ENCODE measurements around the gene SLC25A53. TPM values are rescaled to one million over a fixed set of nuclear protein-coding genes. Genes with fewer than 3 reads are reported as not detected.

Gene SLC25A53
- total RNA-seq, 1 donor from 2014 or later, result 4.1 TPM

- TF ChIP-seq CTCF (IDR thresholded peaks at IDR 0.05), result no peak
Measured at GRCh38 chrX:104151037-104151436, 5.8 kb downstream of the SLC25A53 start.

GRCh38 chrX:104141087-104141760 lies 15.6 kb downstream of the SLC25A53 start:
- H3K9me3 Mint-ChIP-seq (ENCODE audit: unreplicated experiment), result no peaks in the 10 kb centered on the region
- DNase-seq (ENCODE audit: extremely low spot score, unreplicated experiment), result no peak
- no peak for TF ChIP-seq CTCF (IDR thresholded peaks at IDR 0.05)
- no peak overlapping the region for H3K27ac Mint-ChIP-seq (ENCODE audit: unreplicated experiment)
- no peaks in the 10 kb centered on the region for H3K4me1 Mint-ChIP-seq (ENCODE audit: unreplicated experiment)
- no peak overlapping the region for H3K4me3 Mint-ChIP-seq (ENCODE audit: unreplicated experiment)
- no peaks in the 10 kb centered on the region for H3K27me3 Mint-ChIP-seq (ENCODE audit: unreplicated experiment)
- no peaks in the 10 kb centered on the region for H3K36me3 Mint-ChIP-seq (ENCODE audit: unreplicated experiment)

More at GRCh38 chrX:104151037-104151436, 5.8 kb downstream of the SLC25A53 start:
- Mint-ChIP-seq H3K27ac (ENCODE audit: unreplicated experiment) (no peak overlapping the region), H3K4me3 (ENCODE audit: unreplicated experiment) (no peak overlapping the region), H3K36me3 (ENCODE audit: unreplicated experiment) (no peaks in the 10 kb centered on the region), H3K27me3 (ENCODE audit: unreplicated experiment) (no peaks in the 10 kb centered on the region), H3K4me1 (ENCODE audit: unreplicated experiment) (peaks cover under 1% of the 10 kb centered on the region), H3K9me3 (ENCODE audit: unreplicated experiment) (no peaks in the 10 kb centered on the region)
- no peak for DNase-seq (ENCODE audit: extremely low spot score, unreplicated experiment)

- DNase-seq (ENCODE audit: extremely low spot score, unreplicated experiment), result no peak
- H3K9me3 Mint-ChIP-seq (ENCODE audit: unreplicated experiment), result no peaks in the 10 kb centered on the region
- no peak for TF ChIP-seq CTCF (IDR thresholded peaks at IDR 0.05)
- no peaks in the 10 kb centered on the region for H3K27me3 Mint-ChIP-seq (ENCODE audit: unreplicated experiment)
- no peak overlapping the region for H3K27ac Mint-ChIP-seq (ENCODE audit: unreplicated experiment)
- H3K36me3 Mint-ChIP-seq (ENCODE audit: unreplicated experiment), result no peaks in the 10 kb centered on the region
- H3K4me1 Mint-ChIP-seq (ENCODE audit: unreplicated experiment), result peaks cover 6% of the 10 kb centered on the region
- no peak overlapping the region for H3K4me3 Mint-ChIP-seq (ENCODE audit: unreplicated experiment)
Measured at GRCh38 chrX:104137496-104137895, 19.3 kb downstream of the SLC25A53 start.

- Mint-ChIP-seq H3K27ac (ENCODE audit: unreplicated experiment) (peak overlapping the region; percentile 95), H3K4me1 (ENCODE audit: unreplicated experiment) (peaks cover 6% of the 10 kb centered on the region), H3K27me3 (ENCODE audit: unreplicated experiment) (no peaks in the 10 kb centered on the region), H3K9me3 (ENCODE audit: unreplicated experiment) (no peaks in the 10 kb centered on the region), H3K36me3 (ENCODE audit: unreplicated experiment) (no peaks in the 10 kb centered on the region), H3K4me3 (ENCODE audit: unreplicated experiment) (peak overlapping the region; percentile 83)
- DNase-seq (ENCODE audit: extremely low spot score, unreplicated experiment), result peak; percentile 89
- TF ChIP-seq CTCF (IDR thresholded peaks at IDR 0.05), result peak; percentile 82
Measured at GRCh38 chrX:104136241-104137019, 20.4 kb downstream of the SLC25A53 start.

- DNase-seq (ENCODE audit: extremely low spot score, unreplicated experiment), result no peak
- H3K27me3 Mint-ChIP-seq (ENCODE audit: unreplicated experiment), result no peaks in the 10 kb centered on the region
- H3K27ac Mint-ChIP-seq (ENCODE audit: unreplicated experiment), result peak overlapping the region; percentile 69
- H3K9me3 Mint-ChIP-seq (ENCODE audit: unreplicated experiment), result no peaks in the 10 kb centered on the region
- no peak for TF ChIP-seq CTCF (IDR thresholded peaks at IDR 0.05)
- no peaks in the 10 kb centered on the region for H3K36me3 Mint-ChIP-seq (ENCODE audit: unreplicated experiment)
- peaks cover 6% of the 10 kb centered on the region for H3K4me1 Mint-ChIP-seq (ENCODE audit: unreplicated experiment)
- H3K4me3 Mint-ChIP-seq (ENCODE audit: unreplicated experiment), result peak overlapping the region; percentile 20
Measured at GRCh38 chrX:104135677-104136076, 21.1 kb downstream of the SLC25A53 start.
